ENCODE measurements around the gene TXNDC8.

- TF ChIP-seq POLR2A (IDR thresholded peaks at IDR 0.05; ENCODE audit: low read depth, low read length) (peak; percentile 98), POLR2AphosphoS5 (IDR thresholded peaks at IDR 0.05; ENCODE audit: low read depth, low read length) (peak; percentile 98), TAF1 (IDR thresholded peaks at IDR 0.05; ENCODE audit: borderline replicate concordance, low read depth, low read length) (peak; percentile 93)
These were observed 81.1 kb downstream of the TXNDC8 start, which contains the start of gene TXN for GRCh38 chr9:110256380-110257096.
